Astrocyte (in vitro differentiated cells and primary cell): Measurements from ENCODE around the gene CMTM8. TPM values are rescaled to one million over a fixed set of nuclear protein-coding genes. Genes with fewer than 3 reads are reported as not detected.
A peak's percentile ranks its signal among the peaks of the same experiment; 100 is the strongest.
"Not testable (repeated sequence)": the region's sequence is repeated elsewhere in the genome, so short reads cannot be mapped to it uniquely, and the experiment has no call there.

Experiments
- DNase-seq: peaks from one replicate; pipeline ENCODE4 v3.0.0-alpha.2; 2010; ENCODE audit warnings: low read depth
- FAIRE-seq: peaks from 2 replicates; lab custom pipeline; 2011; peaks lifted over from hg19 to GRCh38; lab: Jason Lieb, UNC
- H2AFZ ChIP-seq: 2 replicates; pipeline ENCODE4 v1.6.0; 2012; ENCODE audit warnings: low read depth, low read length, inconsistent platforms
- H3K27ac ChIP-seq: 2 replicates; pipeline ENCODE4 v1.5.1; 2011; ENCODE audit warnings: low read depth, low read length, inconsistent platforms
- H3K27me3 ChIP-seq: 2 replicates; pipeline ENCODE4 v1.6.0; 2011; ENCODE audit warnings: low read length, inconsistent platforms; ENCODE audit not compliant: insufficient read depth
- H3K36me3 ChIP-seq: 2 replicates; pipeline ENCODE4 v1.5.1; 2011; ENCODE audit warnings: low read length, inconsistent platforms; ENCODE audit not compliant: insufficient read depth
- H3K4me1 ChIP-seq: 2 replicates; pipeline ENCODE4 v1.5.1; 2011; ENCODE audit warnings: low read length, inconsistent platforms; ENCODE audit not compliant: insufficient read depth
- H3K4me2 ChIP-seq: 2 replicates; pipeline ENCODE4 v1.6.0; 2012; ENCODE audit warnings: low read length, inconsistent platforms
- H3K4me3 ChIP-seq: 2 replicates; pipeline ENCODE4 v1.5.1; 2011; ENCODE audit warnings: low read depth, mild to moderate bottlenecking, low read length, inconsistent platforms; ENCODE audit not compliant: insufficient read depth
- H3K79me2 ChIP-seq: 2 replicates; pipeline ENCODE4 v1.6.0; 2012; ENCODE audit warnings: mild to moderate bottlenecking, low read length, inconsistent platforms; ENCODE audit not compliant: insufficient read depth
- H3K9ac ChIP-seq: 2 replicates; pipeline ENCODE4 v1.6.0; 2012; ENCODE audit warnings: mild to moderate bottlenecking, low read length, inconsistent platforms
- H3K9me3 ChIP-seq: 2 replicates; pipeline ENCODE4 v1.5.1; 2012; ENCODE audit warnings: low read depth, mild to moderate bottlenecking, low read length, inconsistent platforms; ENCODE audit not compliant: insufficient read depth
- H4K20me1 ChIP-seq: 2 replicates; pipeline ENCODE4 v1.6.0; 2012; ENCODE audit warnings: low read length, inconsistent platforms; ENCODE audit not compliant: insufficient read depth
- H3K27ac Mint-ChIP-seq: one replicate; pipeline ENCODE4 v1.8.0; 2021; ENCODE audit warnings: mild to moderate bottlenecking, mixed read lengths; ENCODE audit not compliant: unreplicated experiment
- H3K27me3 Mint-ChIP-seq: one replicate; pipeline ENCODE4 v1.8.0; 2021; ENCODE audit warnings: low read depth, mixed read lengths; ENCODE audit not compliant: unreplicated experiment
- H3K36me3 Mint-ChIP-seq: one replicate; pipeline ENCODE4 v1.8.0; 2021; ENCODE audit warnings: low read depth, mixed read lengths; ENCODE audit not compliant: unreplicated experiment
- H3K4me1 Mint-ChIP-seq: one replicate; pipeline ENCODE4 v1.8.0; 2021; ENCODE audit warnings: low read depth, mixed read lengths; ENCODE audit not compliant: unreplicated experiment
- H3K4me3 Mint-ChIP-seq: one replicate; pipeline ENCODE4 v1.8.0; 2021; ENCODE audit warnings: mild to moderate bottlenecking, moderate library complexity, mixed read lengths; ENCODE audit not compliant: unreplicated experiment
- H3K9me3 Mint-ChIP-seq: one replicate; pipeline ENCODE4 v1.8.0; 2021; ENCODE audit warnings: mild to moderate bottlenecking, mixed read lengths; ENCODE audit not compliant: unreplicated experiment
- EZH2 ChIP-seq: IDR thresholded peaks from 2 replicates; pipeline ENCODE4 v1.6.1; 2012; ENCODE audit warnings: mild to moderate bottlenecking, low read length, inconsistent platforms; ENCODE audit not compliant: insufficient read depth
- total RNA-seq: library from RNA; stranded (reverse); gene quantifications from 2 replicates; pipeline ENCODE4 v1.2.1, GENCODE V29; 2021
- TF ChIP-seq, protein P1 (sequence below): IDR thresholded peaks from 2 replicates; pipeline ENCODE4 v1.5.1; 2011; ENCODE audit warnings: low read depth, mild to moderate bottlenecking, inconsistent platforms, low read length, moderate library complexity; ENCODE audit not compliant: insufficient read depth

The CMTM8 gene
- total RNA-seq, 1 donor from 2014 or later: 1.6 TPM

DNA sequence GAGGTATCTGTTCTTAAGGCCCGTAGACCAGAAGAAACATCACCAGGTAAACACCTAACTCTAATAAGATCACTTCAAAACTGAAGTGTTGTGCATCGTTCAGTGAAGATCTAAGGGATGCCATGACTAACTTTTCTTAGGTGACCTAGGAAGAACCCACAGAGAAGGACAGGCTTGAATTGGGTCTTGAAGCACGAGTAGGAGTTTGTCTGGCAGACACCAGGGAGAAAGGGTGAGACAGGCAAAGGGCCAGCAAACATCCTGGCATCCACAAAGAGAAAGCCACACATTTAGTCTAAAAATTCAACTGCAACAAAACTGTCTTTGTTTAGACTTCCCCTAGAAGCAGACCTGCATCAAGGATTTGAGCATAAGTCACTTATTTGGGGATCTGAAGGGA is 15.5 kb upstream of the CMTM8 start:
- peaks cover 4% of the 10 kb centered on the region for H3K9me3 ChIP-seq
- peaks cover 12% of the 10 kb centered on the region for H3K4me1 ChIP-seq
- H2AFZ ChIP-seq: no peak overlapping the region
- Mint-ChIP-seq H3K27me3 (no peaks in the 10 kb centered on the region), H3K9me3 (peaks cover 12% of the 10 kb centered on the region), H3K4me3 (no peak overlapping the region), H3K4me1 (peaks cover 8% of the 10 kb centered on the region), H3K36me3 (no peaks in the 10 kb centered on the region), H3K27ac (no peak overlapping the region)
- no peak overlapping the region for H3K27ac ChIP-seq
- DNase-seq (no peak), FAIRE-seq (no peak)
- H3K27me3 ChIP-seq: no peaks in the 10 kb centered on the region
- no peak overlapping the region for H3K4me2 ChIP-seq
- H3K79me2 ChIP-seq: no peaks in the 10 kb centered on the region
- H3K36me3 ChIP-seq: no peaks in the 10 kb centered on the region
- H4K20me1 ChIP-seq: no peaks in the 10 kb centered on the region
- no peak overlapping the region for H3K4me3 ChIP-seq
- H3K9ac ChIP-seq: no peak overlapping the region
- TF ChIP-seq EZH2: no peak

DNA sequence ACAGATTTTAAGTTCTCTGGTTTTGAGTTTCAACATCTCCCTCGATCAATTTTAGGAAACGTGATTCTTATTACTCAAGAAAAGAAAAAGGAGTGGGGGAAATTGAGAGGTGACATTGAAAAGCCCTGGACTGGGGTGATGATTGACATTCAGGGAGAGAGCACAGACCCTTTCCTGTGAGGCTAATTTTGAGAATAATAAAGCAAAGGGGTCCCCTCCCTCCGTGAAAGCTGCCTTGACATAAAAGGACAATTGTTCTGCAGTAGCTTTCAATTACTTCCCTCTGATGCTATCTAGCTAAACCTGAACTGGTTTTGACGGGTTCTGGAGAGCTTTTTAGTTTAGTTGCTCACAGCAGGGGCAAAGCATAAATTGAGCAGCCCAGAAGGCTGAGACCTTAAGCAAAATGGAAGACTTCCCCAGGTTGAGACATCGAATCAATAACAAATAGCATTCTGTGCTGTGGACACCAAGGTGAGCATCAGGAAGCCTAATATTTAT is 14.4 kb upstream of the CMTM8 start:
- peaks cover 12% of the 10 kb centered on the region for H3K9me3 Mint-ChIP-seq
- no peak overlapping the region for H3K4me3 ChIP-seq
- DNase-seq: no peak
- no peak overlapping the region for H3K4me2 ChIP-seq
- H3K27me3 Mint-ChIP-seq: no peaks in the 10 kb centered on the region
- H3K4me1 Mint-ChIP-seq: peaks cover 8% of the 10 kb centered on the region
- no peak for FAIRE-seq
- no peak overlapping the region for H3K4me3 Mint-ChIP-seq
- no peaks in the 10 kb centered on the region for H3K79me2 ChIP-seq
- peaks cover 4% of the 10 kb centered on the region for H3K9me3 ChIP-seq
- no peaks in the 10 kb centered on the region for H3K27me3 ChIP-seq
- no peaks in the 10 kb centered on the region for H4K20me1 ChIP-seq
- no peak overlapping the region for H3K27ac Mint-ChIP-seq
- no peak overlapping the region for H3K9ac ChIP-seq
- TF ChIP-seq EZH2: no peak
- TF ChIP-seq, protein P1, sequence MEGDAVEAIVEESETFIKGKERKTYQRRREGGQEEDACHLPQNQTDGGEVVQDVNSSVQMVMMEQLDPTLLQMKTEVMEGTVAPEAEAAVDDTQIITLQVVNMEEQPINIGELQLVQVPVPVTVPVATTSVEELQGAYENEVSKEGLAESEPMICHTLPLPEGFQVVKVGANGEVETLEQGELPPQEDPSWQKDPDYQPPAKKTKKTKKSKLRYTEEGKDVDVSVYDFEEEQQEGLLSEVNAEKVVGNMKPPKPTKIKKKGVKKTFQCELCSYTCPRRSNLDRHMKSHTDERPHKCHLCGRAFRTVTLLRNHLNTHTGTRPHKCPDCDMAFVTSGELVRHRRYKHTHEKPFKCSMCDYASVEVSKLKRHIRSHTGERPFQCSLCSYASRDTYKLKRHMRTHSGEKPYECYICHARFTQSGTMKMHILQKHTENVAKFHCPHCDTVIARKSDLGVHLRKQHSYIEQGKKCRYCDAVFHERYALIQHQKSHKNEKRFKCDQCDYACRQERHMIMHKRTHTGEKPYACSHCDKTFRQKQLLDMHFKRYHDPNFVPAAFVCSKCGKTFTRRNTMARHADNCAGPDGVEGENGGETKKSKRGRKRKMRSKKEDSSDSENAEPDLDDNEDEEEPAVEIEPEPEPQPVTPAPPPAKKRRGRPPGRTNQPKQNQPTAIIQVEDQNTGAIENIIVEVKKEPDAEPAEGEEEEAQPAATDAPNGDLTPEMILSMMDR: no peak
- no peaks in the 10 kb centered on the region for H3K36me3 ChIP-seq
- H3K36me3 Mint-ChIP-seq: no peaks in the 10 kb centered on the region
- peaks cover 12% of the 10 kb centered on the region for H3K4me1 ChIP-seq
- no peak overlapping the region for H3K27ac ChIP-seq
- H2AFZ ChIP-seq: no peak overlapping the region

DNA sequence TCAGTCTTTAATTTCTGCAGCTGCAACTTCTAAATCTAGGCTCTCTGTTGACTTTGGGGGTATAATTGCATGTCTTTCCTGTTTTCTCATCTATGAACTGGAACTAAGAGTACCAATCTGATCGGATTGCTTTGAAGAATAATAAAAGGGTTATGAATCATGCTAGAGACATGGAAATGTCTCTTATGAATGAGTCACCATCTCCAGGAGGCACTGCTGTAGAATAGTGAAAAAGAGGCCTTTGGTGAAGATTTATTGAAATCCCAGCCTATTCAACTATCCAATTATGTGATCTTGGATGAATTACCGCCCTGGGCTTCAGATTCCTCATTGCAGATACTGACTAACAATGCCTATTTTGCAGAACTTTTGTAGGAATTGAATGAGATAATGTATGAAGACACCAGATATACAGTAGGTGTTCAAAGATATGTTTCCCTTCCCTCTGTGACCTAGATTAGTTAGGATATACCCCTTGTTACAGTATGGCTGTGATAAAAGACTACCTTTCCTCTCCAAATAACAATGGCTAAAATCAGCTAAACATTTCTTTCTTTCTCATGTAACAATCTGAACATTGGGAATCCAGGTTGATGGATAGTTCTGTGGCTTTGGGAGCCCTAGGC is 11.5 kb upstream of the CMTM8 start:
- no peak overlapping the region for H3K4me3 Mint-ChIP-seq
- no peak for FAIRE-seq
- no peaks in the 10 kb centered on the region for H3K36me3 ChIP-seq
- H3K36me3 Mint-ChIP-seq: no peaks in the 10 kb centered on the region
- no peak overlapping the region for H3K4me3 ChIP-seq
- no peak overlapping the region for H3K27ac Mint-ChIP-seq
- H3K9me3 Mint-ChIP-seq: peaks cover 8% of the 10 kb centered on the region
- H3K4me2 ChIP-seq: peak overlapping the region; percentile 66
- H3K27me3 ChIP-seq: no peaks in the 10 kb centered on the region
- peaks cover 8% of the 10 kb centered on the region for H3K4me1 Mint-ChIP-seq
- H3K27me3 Mint-ChIP-seq: no peaks in the 10 kb centered on the region
- H3K27ac ChIP-seq: peak overlapping the region; percentile 33
- DNase-seq: peak; percentile 78
- no peaks in the 10 kb centered on the region for H3K79me2 ChIP-seq
- no peak for TF ChIP-seq EZH2
- TF ChIP-seq, protein P1: no peak
- H3K4me1 ChIP-seq: peaks cover 12% of the 10 kb centered on the region
- no peaks in the 10 kb centered on the region for H4K20me1 ChIP-seq
- no peak overlapping the region for H3K9ac ChIP-seq
- peaks cover 4% of the 10 kb centered on the region for H3K9me3 ChIP-seq
- no peak overlapping the region for H2AFZ ChIP-seq

DNA sequence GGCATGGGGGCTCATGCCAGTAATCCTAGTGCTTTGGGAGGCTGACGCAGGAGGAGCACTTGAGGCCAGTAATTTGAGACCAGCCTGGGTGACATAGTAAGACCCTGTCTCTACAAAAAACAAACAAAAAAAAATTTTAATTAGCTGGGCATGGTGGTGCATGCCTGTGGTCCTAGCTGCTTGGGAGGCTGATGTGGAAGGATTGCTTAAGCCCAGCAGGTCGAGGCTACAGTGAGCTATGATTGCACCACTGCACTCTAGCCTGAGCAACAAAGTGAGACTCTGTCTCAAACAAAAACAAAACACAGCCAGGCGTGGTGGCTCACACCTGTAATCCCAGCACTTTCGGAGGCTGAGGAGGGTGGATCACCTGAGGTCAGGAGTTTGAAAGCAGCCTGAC is 9.7 kb upstream of the CMTM8 start:
- not testable (repeated sequence) for H3K36me3 ChIP-seq, H3K27me3 Mint-ChIP-seq, H3K79me2 ChIP-seq, H3K4me2 ChIP-seq, H3K27ac Mint-ChIP-seq, DNase-seq, H2AFZ ChIP-seq, H3K9ac ChIP-seq, FAIRE-seq, H4K20me1 ChIP-seq, H3K27me3 ChIP-seq, H3K4me3 Mint-ChIP-seq, H3K36me3 Mint-ChIP-seq, H3K27ac ChIP-seq, H3K9me3 Mint-ChIP-seq, H3K9me3 ChIP-seq, H3K4me1 Mint-ChIP-seq, H3K4me3 ChIP-seq
- peaks cover 12% of the 10 kb centered on the region for H3K4me1 ChIP-seq
